ENCODE data around the gene ATP6V0C.
"Not testable (repeated sequence)": the region's sequence is repeated elsewhere in the genome, so short reads cannot be mapped to it uniquely, and the experiment has no call there.

- TF ChIP-seq CTCF (IDR thresholded peaks at IDR 0.05; ENCODE audit: low read depth, low read length, poor library complexity, severe bottlenecking); EZH2phosphoT487 (IDR thresholded peaks at IDR 0.05; ENCODE audit: borderline replicate concordance, low read length): not testable (repeated sequence)
Observed at GRCh38 chr16:2534335-2534734, 20.6 kb downstream of the ATP6V0C start.

Data from DOHH2 (cell line).